K562 (cell line): Measurements from ENCODE around the gene GRAMD2B. TPM values are rescaled to one million over a fixed set of nuclear protein-coding genes. Genes with fewer than 3 reads are reported as not detected.
A peak's percentile ranks its signal among the peaks of the same experiment; 100 is the strongest.

Experiments used
- ATAC-seq: fragments of 200-7000 bp; cut with Tn5 transposase; 3 replicates; pipeline ENCODE4 v1.9.1; 2020; ENCODE audit warnings: moderate library complexity
- BruUV-seq: library from RNA; stranded (reverse); fragments of 400-500 nt; replicated peaks from 2 replicates; lab custom pipeline; 2021; lab: Mats Ljungman, UMichigan
- CTCF ChIA-PET: fragments of 300-600 bp; formaldehyde crosslinking; extraction: SDS; loops from one replicate; lab custom pipeline; 2021; ENCODE audit warnings: low intra/inter-chr PET ratio; lab: Yijun Ruan, JAX
- POLR2A ChIA-PET: fragments of 300-600, 350-650 bp; sonication (Branson Sonifier 250); formaldehyde crosslinking; extraction: SDS; loops from one replicate; lab custom pipeline; 2021; ENCODE audit warnings: antibody characterized with exemption, inconsistent platforms; lab: Yijun Ruan, JAX
- DNase-seq, 4 experiments: peaks; one replicate each; pipeline versions ENCODE4 v3.0.0 to v3.0.0-alpha.2; 2011 to 2018; ENCODE audit warnings: low spot score in 3 of 4, mixed read lengths in 3 of 4; ENCODE audit errors: extremely low read depth in 1 of 4
- FAIRE-seq: peaks from 2 replicates; lab custom pipeline; 2011; peaks lifted over from hg19 to GRCh38; lab: Jason Lieb, UNC
- H2AFZ ChIP-seq: 2 replicates; pipeline ENCODE4 v1.6.0; 2011; ENCODE audit warnings: low read depth, low read length, control low read depth, inconsistent platforms
- H3K27ac ChIP-seq: fragments of 200-600 bp; 3 replicates; pipeline ENCODE4 v1.8.0; 2011; ENCODE audit warnings: low read depth, mild to moderate bottlenecking, control low read depth, inconsistent platforms, low read length, moderate library complexity, mixed read lengths; ENCODE audit errors: extremely low read depth
- H3K27me3 ChIP-seq, 2 experiments: fragments of 300-600 bp in 1 of 2; 2 replicates in 1 of 2; 3 replicates in 1 of 2; pipeline versions ENCODE4 v1.6.0 to v1.8.0; 2011; ENCODE audit warnings: inconsistent platforms in 2 of 2, low read length in 2 of 2, mild to moderate bottlenecking in 1 of 2, mixed read lengths in 1 of 2, moderate library complexity in 1 of 2; ENCODE audit not compliant: control insufficient read depth in 2 of 2, insufficient read depth in 2 of 2
- H3K36me3 ChIP-seq: fragments of 300-600 bp; 3 replicates; pipeline ENCODE4 v1.8.0; 2011; ENCODE audit warnings: mild to moderate bottlenecking, low read length, inconsistent platforms; ENCODE audit not compliant: control insufficient read depth, insufficient read depth
- H3K4me1 ChIP-seq, 2 experiments: fragments of 200-600 bp in 1 of 2; replicated peaks in 1 of 2; 2 replicates in 1 of 2; 3 replicates in 1 of 2; pipeline versions ENCODE4 v1.5.1 to v1.8.0; 2011; ENCODE audit warnings: inconsistent platforms in 2 of 2, low read length in 2 of 2, mild to moderate bottlenecking in 1 of 2, mixed read lengths in 1 of 2, moderate library complexity in 1 of 2; ENCODE audit not compliant: control insufficient read depth in 2 of 2, insufficient read depth in 2 of 2
- H3K4me2 ChIP-seq: 2 replicates; pipeline ENCODE4 v1.6.1; 2011; ENCODE audit warnings: low read length, control low read depth, inconsistent platforms, mixed read lengths; ENCODE audit not compliant: insufficient read depth
- H3K4me3 ChIP-seq: fragments of 200-600 bp; sonication (generic), shearing (Covaris generic); 2 replicates; pipeline ENCODE4 v1.5.1; 2016; ENCODE audit warnings: control low read depth, inconsistent platforms
- H3K79me2 ChIP-seq: fragments of 200-600 bp; 3 replicates; pipeline ENCODE4 v1.8.0; 2011; ENCODE audit warnings: low read length, inconsistent platforms; ENCODE audit not compliant: control insufficient read depth, insufficient read depth
- H3K9ac ChIP-seq, 2 experiments: 2 replicates each; pipeline versions ENCODE4 v1.6.0 to v1.6.1; 2011; ENCODE audit warnings: low read depth in 2 of 2, low read length in 2 of 2, control low read depth in 1 of 2, inconsistent platforms in 1 of 2, mild to moderate bottlenecking in 1 of 2, mixed read lengths in 1 of 2; ENCODE audit not compliant: insufficient read depth in 1 of 2
- H3K9me1 ChIP-seq: one replicate; pipeline ENCODE4 v1.6.0; 2011; ENCODE audit warnings: inconsistent platforms, mild to moderate bottlenecking, low read length, moderate library complexity; ENCODE audit not compliant: control insufficient read depth, insufficient read depth
- H3K9me3 ChIP-seq: replicated peaks from 2 replicates; pipeline ENCODE4 v1.5.1; 2011; ENCODE audit warnings: low read depth, low read length, inconsistent platforms; ENCODE audit not compliant: control insufficient read depth, insufficient read depth
- H4K20me1 ChIP-seq: replicated peaks from 2 replicates; pipeline ENCODE4 v1.6.1; 2011; ENCODE audit warnings: low read length, inconsistent platforms, mixed read lengths; ENCODE audit not compliant: control insufficient read depth, insufficient read depth
- ELF2 ChIP-seq: fragments of 250-450 bp; sonication (Bioruptor Pico); IDR thresholded peaks from 2 replicates; pipeline ENCODE4 v1.5.0; 2021; ENCODE audit warnings: mild to moderate bottlenecking
- MAFG ChIP-seq: fragments of 450-650 bp; conservative IDR thresholded peaks from 2 replicates; pipeline ENCODE4 v1.6.1; 2016; ENCODE audit warnings: missing genetic modification characterization, missing compliant biosample characterization
- MCM5 ChIP-seq: fragments of 450-650 bp; IDR thresholded peaks from 2 replicates; pipeline ENCODE4 v1.6.1; 2016; ENCODE audit warnings: low read depth
- MTF1 ChIP-seq: fragments of 250-450 bp; sonication (Bioruptor Pico); IDR thresholded peaks from 2 replicates; pipeline ENCODE4 v1.9.0; 2021; ENCODE audit warnings: moderate library complexity, mild to moderate bottlenecking, inconsistent platforms, borderline replicate concordance
- NR2C2 ChIP-seq, 2 experiments: fragments of 200-800 bp in 1 of 2; sonication (Bioruptor generic) in 1 of 2; sonication (generic) in 1 of 2; formaldehyde crosslinking in 1 of 2; IDR thresholded peaks; 2 replicates each; pipeline versions ENCODE4 v1.6.1 to v1.8.0; 2016 to 2022; ENCODE audit warnings: mild to moderate bottlenecking in 1 of 2, missing compliant biosample characterization in 1 of 2, missing genetic modification characterization in 1 of 2, missing genetic modification reagents in 1 of 2
- POLR2G ChIP-seq: fragments of 200-400 bp; formaldehyde crosslinking; IDR thresholded peaks from 2 replicates; pipeline ENCODE4 v1.6.1; 2017; ENCODE audit warnings: low read depth, mild to moderate bottlenecking, antibody characterized with exemption, low read length, moderate library complexity
- RNF219 ChIP-seq: fragments of 250-450 bp; sonication (Bioruptor Pico); IDR thresholded peaks from 2 replicates; pipeline ENCODE4 v1.5.0; 2022; ENCODE audit warnings: mild to moderate bottlenecking
- SPI1 ChIP-seq: IDR thresholded peaks from 2 replicates; pipeline ENCODE4 v1.6.1; 2011; ENCODE audit warnings: low read depth, low read length, control low read depth, borderline replicate concordance
- WHSC1 ChIP-seq: IDR thresholded peaks from one replicate; pipeline ENCODE4 v1.6.1; 2012; ENCODE audit warnings: low read length, control low read depth, inconsistent platforms
- WGBS: fragments of 100-300 bp; shearing (Covaris generic); methylation state at CpG from one replicate; pipeline ENCODE4 v1.1.6; 2016; ENCODE audit warnings: low coverage, mixed read lengths; ENCODE audit not compliant: insufficient coverage; ENCODE audit errors: missing lambda C conversion rate; 5-methylcytosine and 5-hydroxymethylcytosine counted together
- in situ Hi-C: fragments of 300-500 bp; cut with MboI; formaldehyde crosslinking; loops from 4 replicates; pipeline ENCODE4 v1.15.0; 2018; ENCODE audit warnings: inconsistent platforms, mixed read lengths
- intact Hi-C: fragments of 100-400 bp; cut with micrococcal nuclease; formaldehyde crosslinking; loops from 2 replicates; pipeline ENCODE4 v1.14.2; 2022
- polyA plus RNA-seq, 8 experiments: library from polyadenylated mRNA; depleted of rRNA in 4 of 8; stranded (reverse) in 5 of 8; unstranded in 3 of 8; fragments of >200 nt; fragmentation: Nextera tagmentation in 2 of 8; fragmentation: Illumina TruSeq in 1 of 8; extraction: Ambion mirVana in 2 of 8; extraction: Trizol in 1 of 8; gene quantifications; 2 replicates each; pipeline versions ENCODE4 v1.2.1 to v1.2.3, GENCODE V29; 2011 to 2014; ENCODE audit warnings: inconsistent platforms in 1 of 8, missing spikeins in 1 of 8
- total RNA-seq, 7 experiments: library from RNA; depleted of rRNA in 6 of 7; stranded (reverse); fragments of >200 nt in 6 of 7; fragmentation: Illumina TruSeq in 2 of 7; extraction: Trizol in 2 of 7; gene quantifications; 2 replicates each; pipeline versions ENCODE4 v1.2.1 to v1.2.3, GENCODE V29; 2011 to 2021; ENCODE audit warnings: low replicate concordance in 1 of 7
- TF ChIP-seq, protein P1 (sequence below): fragments of 200-400 bp; formaldehyde crosslinking; IDR thresholded peaks from 2 replicates; pipeline ENCODE4 v1.6.1; 2017; ENCODE audit warnings: mild to moderate bottlenecking, low read depth, low read length, moderate library complexity

GRAMD2B gene
- total and polyA plus RNA-seq, 9 of the 15 experiments (the other 6 are each of a cell fraction or from before 2014, with no cell fraction given) = 0.32 to 4.2 (median 1.4) TPM

DNA sequence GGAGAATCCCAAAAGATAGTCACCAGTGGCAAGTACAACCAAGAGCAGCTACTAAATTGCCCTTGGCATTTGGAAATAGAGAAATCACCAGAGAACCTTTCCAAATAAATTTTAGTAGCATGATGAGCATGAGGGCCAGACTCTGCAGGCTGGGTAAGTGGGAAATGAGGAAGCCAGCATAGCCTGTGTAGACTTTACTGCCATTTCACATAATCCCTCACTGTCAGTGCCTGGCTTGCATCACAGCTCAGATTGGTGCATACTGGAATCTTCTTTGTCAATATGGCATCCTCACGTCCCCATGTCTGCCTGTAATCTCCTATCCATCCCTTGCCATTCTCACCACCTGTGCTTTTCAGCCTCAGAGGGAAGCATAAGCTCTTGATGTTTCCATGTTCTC, 14.5 kb downstream of the GRAMD2B start:
- DNase-seq = no peak
- Histone ChIP-seq H2AFZ (no peak overlapping the region), H3K4me3 (no peak overlapping the region), H4K20me1 (no peaks in the 10 kb centered on the region), H3K9me3 (no peaks in the 10 kb centered on the region), H3K27ac (no peak overlapping the region), H3K4me1 (no peaks in the 10 kb centered on the region), H3K36me3 (no peaks in the 10 kb centered on the region), H3K4me2 (no peak overlapping the region), H3K9me1 (no peaks in the 10 kb centered on the region), H3K79me2 (no peaks in the 10 kb centered on the region), H3K27me3 (no peaks in the 10 kb centered on the region), H3K9ac (no peak overlapping the region)
- BruUV-seq = no TSS peak
- TF ChIP-seq WHSC1 (no peak), SPI1 (0 out of 2 replicates have a peak, but pooled peaks have one; percentile 25)
- in situ Hi-C loops = no loop called here
- peak; percentile 28; the same call in 1 of the 3 replicates for ATAC-seq
- intact Hi-C loops = no loop called here
- POLR2A ChIA-PET = interaction anchor here (1.1 kb wide), 1 partner anchor 12 kb away, joined by 3 read pairs; no protein-coding TSS in a partner anchor
- WGBS = 6% methylated on average over 1 of the region's 1 CpG
- no peak for FAIRE-seq
- CTCF ChIA-PET = no interaction called here

DNA sequence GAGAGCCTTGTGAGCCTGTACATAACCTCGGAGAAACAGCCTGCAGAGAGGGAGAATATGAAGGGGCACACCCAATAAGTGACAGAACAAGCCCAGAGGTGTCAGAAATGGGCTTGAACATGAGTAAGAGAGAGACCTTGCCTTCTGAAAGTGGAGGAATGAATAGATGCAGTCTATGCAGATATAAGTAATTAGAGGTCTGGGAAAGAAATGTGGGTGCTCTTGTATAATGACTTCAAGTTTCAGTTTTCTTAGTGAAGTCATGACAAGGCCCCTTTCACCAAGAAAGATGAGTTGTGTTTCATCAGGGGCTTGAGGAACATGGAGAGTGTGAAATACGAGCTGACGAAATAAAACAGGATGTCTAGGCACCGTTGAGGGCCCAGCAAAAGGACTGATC, 15.1 kb downstream of the GRAMD2B start:
- Histone ChIP-seq H4K20me1 (no peaks in the 10 kb centered on the region), H3K4me3 (no peak overlapping the region), H2AFZ (no peak overlapping the region), H3K9me1 (no peaks in the 10 kb centered on the region), H3K4me2 (no peak overlapping the region), H3K27ac (no peak overlapping the region), H3K36me3 (no peaks in the 10 kb centered on the region), H3K4me1 (no peaks in the 10 kb centered on the region), H3K27me3 (no peaks in the 10 kb centered on the region), H3K79me2 (no peaks in the 10 kb centered on the region), H3K9me3 (no peaks in the 10 kb centered on the region), H3K9ac (no peak overlapping the region)
- no TSS peak for BruUV-seq
- FAIRE-seq (no peak), DNase-seq (no peak), ATAC-seq (no peak)
- in situ Hi-C loops = no loop called here
- 12% methylated on average over 4 of the region's 4 CpGs for WGBS
- ChIA-PET CTCF (no interaction called here), POLR2A (interaction anchor here (1.1 kb wide), 1 partner anchor 12 kb away, joined by 3 read pairs; no protein-coding TSS in a partner anchor)
- intact Hi-C loops = no loop called here
- no peak for TF ChIP-seq MTF1 (CRISPR knock-in tag)
- TF ChIP-seq ELF2 (CRISPR knock-in tag) = no peak
- TF ChIP-seq NR2C2 (CRISPR knock-in tag; IDR thresholded peaks at IDR 0.05) = no peak
- TF ChIP-seq NR2C2 (tag; IDR thresholded peaks at IDR 0.05) = no peak
- TF ChIP-seq RNF219 (CRISPR knock-in tag) = no peak
- TF ChIP-seq, protein P1, sequence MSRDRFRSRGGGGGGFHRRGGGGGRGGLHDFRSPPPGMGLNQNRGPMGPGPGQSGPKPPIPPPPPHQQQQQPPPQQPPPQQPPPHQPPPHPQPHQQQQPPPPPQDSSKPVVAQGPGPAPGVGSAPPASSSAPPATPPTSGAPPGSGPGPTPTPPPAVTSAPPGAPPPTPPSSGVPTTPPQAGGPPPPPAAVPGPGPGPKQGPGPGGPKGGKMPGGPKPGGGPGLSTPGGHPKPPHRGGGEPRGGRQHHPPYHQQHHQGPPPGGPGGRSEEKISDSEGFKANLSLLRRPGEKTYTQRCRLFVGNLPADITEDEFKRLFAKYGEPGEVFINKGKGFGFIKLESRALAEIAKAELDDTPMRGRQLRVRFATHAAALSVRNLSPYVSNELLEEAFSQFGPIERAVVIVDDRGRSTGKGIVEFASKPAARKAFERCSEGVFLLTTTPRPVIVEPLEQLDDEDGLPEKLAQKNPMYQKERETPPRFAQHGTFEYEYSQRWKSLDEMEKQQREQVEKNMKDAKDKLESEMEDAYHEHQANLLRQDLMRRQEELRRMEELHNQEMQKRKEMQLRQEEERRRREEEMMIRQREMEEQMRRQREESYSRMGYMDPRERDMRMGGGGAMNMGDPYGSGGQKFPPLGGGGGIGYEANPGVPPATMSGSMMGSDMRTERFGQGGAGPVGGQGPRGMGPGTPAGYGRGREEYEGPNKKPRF = no peak
- TF ChIP-seq MCM5 = no peak
- no peak for TF ChIP-seq POLR2G
- no peak for TF ChIP-seq MAFG (tag)
